SKM-1 (cell line): ENCODE results near the gene GBA2.

Source experiments
- DNase-seq: peaks from one replicate; lab custom pipeline; 2025; ENCODE audit not compliant: unreplicated experiment; lab: John Stamatoyannopoulos, UW

Gene GBA2

GRCh38 chr9:35738924-35739323 lies 10.1 kb downstream of the GBA2 start:
- DNase-seq, result no peak

- no peak for DNase-seq
Observed at GRCh38 chr9:35738186-35738585, 10.8 kb downstream of the GBA2 start.

- no peak for DNase-seq
Observed at GRCh38 chr9:35737143-35737542, 11.9 kb downstream of the GBA2 start.

- DNase-seq, result peak; percentile 55
Observed at GRCh38 chr9:35736201-35736633, 12.8 kb downstream of the GBA2 start.

- DNase-seq, result no peak
Observed at GRCh38 chr9:35734096-35734495, 14.9 kb downstream of the GBA2 start.

GRCh38 chr9:35732800-35733541 lies 16.1 kb downstream of the GBA2 start:
- DNase-seq, result peak; percentile 25

- DNase-seq, result peak; percentile 99
Observed at GRCh38 chr9:35732185-35732799, 16.7 kb downstream of the GBA2 start, which contains the start of the genes CREB3 and TLN1. CREB3 (plus strand) TSS chr9:35732666; CDS start chr9:35732773, 107 bp downstream. TLN1 (minus strand) TSS chr9:35732195; CDS start chr9:35725694, 6,501 bp downstream.

- no peak for DNase-seq
Observed at GRCh38 chr9:35731415-35732184, 17.4 kb downstream of the GBA2 start.

GRCh38 chr9:35730486-35730854 lies 18.6 kb downstream of the GBA2 start:
- no peak for DNase-seq

GRCh38 chr9:35729700-35730485 lies 19.1 kb downstream of the GBA2 start:
- peak; percentile 83 for DNase-seq

- no peak for DNase-seq
Observed at GRCh38 chr9:35729101-35729500, 19.9 kb downstream of the GBA2 start.

GRCh38 chr9:35728041-35728971 lies 20.7 kb downstream of the GBA2 start:
- peak; percentile 61 for DNase-seq

GRCh38 chr9:35727676-35728040 lies 21.4 kb downstream of the GBA2 start:
- no peak for DNase-seq

GRCh38 chr9:35726931-35727330 lies 22.1 kb downstream of the GBA2 start:
- DNase-seq, result no peak

GRCh38 chr9:35725362-35725761 lies 23.7 kb downstream of the GBA2 start:
- no peak for DNase-seq

- DNase-seq, result no peak
Observed at GRCh38 chr9:35723908-35724307, 25.1 kb downstream of the GBA2 start.

- no peak for DNase-seq
Observed at GRCh38 chr9:35723426-35723825, 25.6 kb downstream of the GBA2 start.

- no peak for DNase-seq
Observed at GRCh38 chr9:35719546-35719945, 29.5 kb downstream of the GBA2 start.

GRCh38 chr9:35718721-35719511 lies 30.1 kb downstream of the GBA2 start:
- DNase-seq, result no peak
